Parathyroid adenoma (tissue), 2 donors: Measurements from ENCODE around the gene APELA.

Experiments used
- H2AFZ ChIP-seq: fragments of 300-600 bp; sonication (generic); one replicate; pipeline ENCODE4 v1.7.0; 2017; ENCODE audit warnings: antibody characterized with exemption, mild to moderate bottlenecking
- H3K27ac ChIP-seq: fragments of 300-600 bp; sonication (generic); one replicate; pipeline ENCODE4 v1.7.0; 2017
- H3K27me3 ChIP-seq: fragments of 300-600 bp; sonication (generic); one replicate; pipeline ENCODE4 v1.7.0; 2017; ENCODE audit warnings: low read length; ENCODE audit not compliant: control insufficient read depth, insufficient read depth
- H3K36me3 ChIP-seq: fragments of 300-600 bp; sonication (generic); one replicate; pipeline ENCODE4 v1.7.0; 2017; ENCODE audit warnings: low read length; ENCODE audit not compliant: control insufficient read depth, insufficient read depth
- H3K4me1 ChIP-seq: fragments of 300-600 bp; sonication (generic); one replicate; pipeline ENCODE4 v1.7.0; 2017; ENCODE audit warnings: control low read depth
- H3K4me2 ChIP-seq: fragments of 300-600 bp; sonication (generic); one replicate; pipeline ENCODE4 v1.7.0; 2017; ENCODE audit warnings: low read length
- H3K4me3 ChIP-seq: fragments of 300-600 bp; sonication (generic); one replicate; pipeline ENCODE4 v1.7.0; 2017; ENCODE audit warnings: low read depth, low read length
- H3K79me2 ChIP-seq: fragments of 300-600 bp; sonication (generic); one replicate; pipeline ENCODE4 v1.7.0; 2017; ENCODE audit warnings: control low read depth
- H3K9ac ChIP-seq: fragments of 300-600 bp; sonication (generic); one replicate; pipeline ENCODE4 v1.7.0; 2017; ENCODE audit warnings: mild to moderate bottlenecking
- H3K9me3 ChIP-seq: fragments of 300-600 bp; sonication (generic); one replicate; pipeline ENCODE4 v1.7.0; 2017; ENCODE audit warnings: low read length; ENCODE audit not compliant: control insufficient read depth
- CTCF ChIP-seq: fragments of 300-600 bp; sonication (generic); IDR thresholded peaks from one replicate; pipeline ENCODE4 v1.7.0; 2017; ENCODE audit warnings: antibody characterized with exemption, mild to moderate bottlenecking
- donor health status: primary hyperparathyroidism.

The APELA gene

GRCh38 chr4:164876700-164877324 is at the start of gene APELA:
TSS of gene APELA (plus strand) at chr4:164877178. CDS start at chr4:164877332, 154 bp downstream.
- Histone ChIP-seq H3K4me3 (no peak within 1 kb of the TSS), H3K4me1 (no peaks in the 10 kb centered on the region)
- no peak for TF ChIP-seq CTCF

GRCh38 chr4:164828955-164829354 is 48.0 kb upstream of the APELA start:
- no peaks in the 10 kb centered on the region for H3K4me1 ChIP-seq
- H3K27me3 ChIP-seq: no peaks in the 10 kb centered on the region
- no peak for TF ChIP-seq CTCF
- no peak overlapping the region for H3K27ac ChIP-seq
- no peak overlapping the region for H3K4me2 ChIP-seq
- H3K4me3 ChIP-seq: no peak overlapping the region
- H3K79me2 ChIP-seq: no peaks in the 10 kb centered on the region
- H3K9me3 ChIP-seq: no peaks in the 10 kb centered on the region
- H3K36me3 ChIP-seq: no peaks in the 10 kb centered on the region
- H2AFZ ChIP-seq: no peak overlapping the region
- H3K9ac ChIP-seq: no peak overlapping the region

More at GRCh38 chr4:164876700-164877324, at the start of gene APELA:
- Histone ChIP-seq H2AFZ (no peak within 1 kb of the TSS), H3K27ac (no peak within 1 kb of the TSS), H3K36me3 (no peaks in the 10 kb centered on the region), H3K27me3 (no peaks in the 10 kb centered on the region), H3K4me2 (no peak within 1 kb of the TSS), H3K79me2 (no peaks in the 10 kb centered on the region), H3K9me3 (no peaks in the 10 kb centered on the region), H3K9ac (no peak within 1 kb of the TSS)

GRCh38 chr4:164846566-164846965 is 30.4 kb upstream of the APELA start:
- Histone ChIP-seq H3K27ac (no peak overlapping the region), H3K9ac (no peak overlapping the region)
- no peak for TF ChIP-seq CTCF

GRCh38 chr4:164847016-164847415 is 30.0 kb upstream of the APELA start:
- Histone ChIP-seq H3K36me3 (no peaks in the 10 kb centered on the region), H3K79me2 (no peaks in the 10 kb centered on the region), H2AFZ (no peak overlapping the region), H3K4me1 (no peaks in the 10 kb centered on the region), H3K27me3 (no peaks in the 10 kb centered on the region), H3K9ac (no peak overlapping the region), H3K9me3 (no peaks in the 10 kb centered on the region), H3K4me2 (no peak overlapping the region), H3K27ac (no peak overlapping the region), H3K4me3 (no peak overlapping the region)
- no peak for TF ChIP-seq CTCF

More at GRCh38 chr4:164846566-164846965, 30.4 kb upstream of the APELA start:
- no peaks in the 10 kb centered on the region for H3K4me1 ChIP-seq
- H3K4me2 ChIP-seq: no peak overlapping the region
- no peak overlapping the region for H2AFZ ChIP-seq
- no peak overlapping the region for H3K4me3 ChIP-seq
- no peaks in the 10 kb centered on the region for H3K79me2 ChIP-seq
- H3K27me3 ChIP-seq: no peaks in the 10 kb centered on the region
- no peaks in the 10 kb centered on the region for H3K36me3 ChIP-seq
- H3K9me3 ChIP-seq: no peaks in the 10 kb centered on the region
